KMS-11 (cell line): ENCODE data around the gene LENG8.

Experiments
- H2AFZ ChIP-seq: fragments of 200-600 bp; sonication (generic); 2 replicates; pipeline ENCODE4 v1.6.1; 2016; ENCODE audit warnings: antibody characterized with exemption, mixed run types, low read depth
- H3K27ac ChIP-seq: fragments of 200-600 bp; sonication (generic); 2 replicates; pipeline ENCODE4 v1.6.1; 2016; ENCODE audit warnings: mild to moderate bottlenecking, mixed run types
- H3K27me3 ChIP-seq: fragments of 200-600 bp; sonication (generic); 2 replicates; pipeline ENCODE4 v1.6.1; 2017; ENCODE audit warnings: mild to moderate bottlenecking, low read depth, mixed run types, moderate library complexity; ENCODE audit not compliant: insufficient read depth
- H3K36me3 ChIP-seq: fragments of 200-600 bp; sonication (generic); 2 replicates; pipeline ENCODE4 v1.6.1; 2017; ENCODE audit warnings: mild to moderate bottlenecking, mixed run types; ENCODE audit not compliant: insufficient read depth
- H3K4me1 ChIP-seq: fragments of 200-600 bp; sonication (generic); 2 replicates; pipeline ENCODE4 v1.6.1; 2016; ENCODE audit warnings: mild to moderate bottlenecking, low read depth, mixed run types; ENCODE audit not compliant: poor library complexity, severe bottlenecking
- H3K4me2 ChIP-seq: fragments of 200-600 bp; sonication (generic); 2 replicates; pipeline ENCODE4 v1.7.0; 2016; ENCODE audit warnings: mild to moderate bottlenecking, mixed run types
- H3K4me3 ChIP-seq: fragments of 200-600 bp; sonication (generic); IDR thresholded peaks from 2 replicates; pipeline ENCODE4 v1.6.1; 2017; ENCODE audit warnings: low read depth, low read length, mixed read lengths; ENCODE audit not compliant: insufficient read depth
- H3K79me2 ChIP-seq: fragments of 200-600 bp; sonication (generic); 2 replicates; pipeline ENCODE4 v1.6.1; 2016; ENCODE audit warnings: low read depth, mixed run types; ENCODE audit not compliant: insufficient read depth
- H3K9ac ChIP-seq: fragments of 200-600 bp; sonication (generic); 2 replicates; pipeline ENCODE4 v1.6.1; 2016; ENCODE audit warnings: mild to moderate bottlenecking, mixed run types
- H4K20me1 ChIP-seq: fragments of 200-600 bp; sonication (generic); 2 replicates; pipeline ENCODE4 v1.6.1; 2016; ENCODE audit warnings: mild to moderate bottlenecking, mixed run types; ENCODE audit not compliant: insufficient read depth
- TF ChIP-seq, protein P1 (sequence below): fragments of 200-600 bp; sonication (generic); conservative IDR thresholded peaks from 2 replicates; pipeline ENCODE4 v1.6.1; 2017; ENCODE audit warnings: low read depth, mild to moderate bottlenecking, antibody characterized with exemption, low read length, moderate library complexity, mixed read lengths

LENG8 gene

DNA sequence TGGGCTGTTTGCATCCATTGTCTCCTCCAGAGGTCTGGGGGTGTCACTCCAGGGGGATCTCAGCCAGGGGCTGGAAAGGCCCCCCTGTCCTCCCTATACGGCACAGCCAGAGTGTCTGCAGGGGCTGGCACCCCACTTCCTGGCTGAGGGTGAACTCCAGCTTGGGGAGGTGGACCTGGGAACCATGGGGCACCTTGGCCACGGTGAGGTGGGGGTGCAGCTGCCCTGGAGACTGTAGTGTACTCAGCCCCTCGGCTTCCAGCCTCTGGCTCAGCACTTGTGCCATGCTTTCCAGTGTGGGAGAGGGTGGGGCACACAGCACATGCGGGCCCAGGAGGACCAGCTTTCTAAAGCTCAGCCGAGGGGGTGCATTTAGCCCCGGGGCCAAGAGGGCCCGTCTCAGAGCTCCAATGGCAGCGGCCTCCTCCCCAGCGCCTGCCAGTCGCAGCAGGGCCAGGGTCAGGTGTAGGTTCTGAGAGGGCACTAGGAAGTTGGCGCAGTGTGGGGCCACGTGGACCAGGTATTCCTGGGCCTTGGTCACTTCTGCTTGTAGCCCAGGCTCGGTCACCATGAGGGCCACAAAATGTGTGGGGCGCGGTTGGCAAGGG is 13.2 kb downstream of the LENG8 start:
- Histone ChIP-seq H4K20me1 (no peaks in the 10 kb centered on the region), H3K4me2 (peak overlapping the region; percentile 97), H3K4me1 (peaks cover 7% of the 10 kb centered on the region), H3K4me3 (no peak overlapping the region), H3K27ac (peak overlapping the region; percentile 95), H2AFZ (no peak overlapping the region), H3K27me3 (peaks cover 4% of the 10 kb centered on the region; the same call in 1 of the 2 replicates), H3K79me2 (peaks cover 42% of the 10 kb centered on the region; the same call in 1 of the 2 replicates), H3K9ac (peak overlapping the region; percentile 94), H3K36me3 (peaks cover 9% of the 10 kb centered on the region; the same call in 1 of the 2 replicates)
- TF ChIP-seq, protein P1, sequence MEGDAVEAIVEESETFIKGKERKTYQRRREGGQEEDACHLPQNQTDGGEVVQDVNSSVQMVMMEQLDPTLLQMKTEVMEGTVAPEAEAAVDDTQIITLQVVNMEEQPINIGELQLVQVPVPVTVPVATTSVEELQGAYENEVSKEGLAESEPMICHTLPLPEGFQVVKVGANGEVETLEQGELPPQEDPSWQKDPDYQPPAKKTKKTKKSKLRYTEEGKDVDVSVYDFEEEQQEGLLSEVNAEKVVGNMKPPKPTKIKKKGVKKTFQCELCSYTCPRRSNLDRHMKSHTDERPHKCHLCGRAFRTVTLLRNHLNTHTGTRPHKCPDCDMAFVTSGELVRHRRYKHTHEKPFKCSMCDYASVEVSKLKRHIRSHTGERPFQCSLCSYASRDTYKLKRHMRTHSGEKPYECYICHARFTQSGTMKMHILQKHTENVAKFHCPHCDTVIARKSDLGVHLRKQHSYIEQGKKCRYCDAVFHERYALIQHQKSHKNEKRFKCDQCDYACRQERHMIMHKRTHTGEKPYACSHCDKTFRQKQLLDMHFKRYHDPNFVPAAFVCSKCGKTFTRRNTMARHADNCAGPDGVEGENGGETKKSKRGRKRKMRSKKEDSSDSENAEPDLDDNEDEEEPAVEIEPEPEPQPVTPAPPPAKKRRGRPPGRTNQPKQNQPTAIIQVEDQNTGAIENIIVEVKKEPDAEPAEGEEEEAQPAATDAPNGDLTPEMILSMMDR = no peak

DNA sequence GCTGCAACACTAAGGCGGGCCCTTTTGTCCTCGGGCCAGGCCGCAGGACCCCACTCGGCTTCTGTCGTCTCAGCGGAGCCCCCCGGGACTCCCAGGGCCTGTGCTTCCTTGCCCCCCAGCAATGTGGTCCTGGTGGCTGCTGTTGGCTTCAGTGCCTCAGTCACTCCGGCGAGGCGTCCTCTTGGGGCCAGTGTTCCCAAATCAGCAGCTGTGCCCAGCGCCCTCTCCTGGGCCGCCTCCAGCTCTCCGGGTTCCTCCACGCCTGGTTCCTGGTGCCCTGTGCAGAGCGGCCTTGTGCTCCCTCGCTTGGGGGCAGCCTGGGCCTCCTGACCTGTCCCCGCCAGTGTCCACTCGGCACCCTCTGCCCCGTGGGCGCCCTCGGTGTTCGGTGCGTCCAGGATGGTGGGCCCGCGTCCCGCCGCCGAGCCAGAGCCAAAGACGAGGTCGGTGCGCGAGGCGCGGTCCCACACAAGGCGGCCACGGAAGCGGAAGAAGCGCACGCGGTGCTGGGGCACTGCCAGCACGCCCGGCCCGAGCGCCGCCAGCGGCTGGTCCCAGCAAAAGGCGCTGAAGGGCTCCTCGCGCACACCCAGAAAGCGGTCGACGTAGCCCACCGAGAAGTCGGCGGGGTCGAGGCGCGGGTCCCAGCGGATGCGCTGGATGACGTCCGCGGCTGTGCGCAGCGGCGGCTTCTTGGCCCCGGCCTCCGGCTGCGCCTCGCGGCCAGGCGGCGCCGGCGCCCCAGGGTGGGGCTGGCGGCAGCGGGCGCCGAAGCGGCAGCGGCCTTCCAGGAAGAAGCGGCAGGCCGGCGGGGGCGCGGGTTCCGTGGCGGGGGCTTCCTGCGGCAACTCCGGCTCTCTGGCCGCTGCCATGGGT is 13.9 kb downstream of the LENG8 start:
- Histone ChIP-seq H3K27me3 (peaks cover 11% of the 10 kb centered on the region), H3K9ac (peak overlapping the region; percentile 94), H3K4me1 (peaks cover 7% of the 10 kb centered on the region), H4K20me1 (no peaks in the 10 kb centered on the region), H3K4me3 (no peak overlapping the region), H3K4me2 (peak overlapping the region; percentile 97), H3K36me3 (peaks cover 5% of the 10 kb centered on the region; the same call in 1 of the 2 replicates), H2AFZ (peak overlapping the region; percentile 34), H3K79me2 (peaks cover 36% of the 10 kb centered on the region; the same call in 1 of the 2 replicates), H3K27ac (peak overlapping the region; percentile 95)
- TF ChIP-seq, protein P1 = peak; percentile 37

DNA sequence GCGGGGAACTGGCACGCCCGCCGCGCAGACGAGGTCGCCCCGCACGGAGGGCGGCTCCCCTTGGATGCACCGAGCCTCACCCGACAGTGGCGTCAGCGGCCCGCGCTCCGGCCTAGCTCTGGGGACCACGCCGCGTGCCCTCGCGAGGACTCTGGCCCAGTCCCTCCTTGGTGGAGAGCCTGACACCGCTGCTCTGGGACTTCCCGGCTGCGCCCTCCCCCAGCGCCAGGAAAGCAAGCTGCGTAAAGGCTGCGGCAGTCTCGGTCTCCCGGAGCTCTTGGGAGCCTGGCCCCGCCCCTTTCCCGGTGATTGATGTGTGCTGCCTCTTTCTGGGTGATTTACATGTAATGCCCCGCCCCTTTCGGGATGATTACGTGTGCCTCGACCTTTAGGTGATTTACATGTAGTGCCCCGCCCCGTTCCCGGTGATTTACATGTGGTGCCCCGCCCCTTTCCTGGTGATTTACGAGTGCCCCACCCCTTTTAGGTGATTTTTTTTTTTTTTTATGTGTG is 14.6 kb downstream of the LENG8 start, which contains the start of gene LENG9:
LENG9 (minus strand) TSS at position 248 of the 513 bp plus-strand sequence. CDS start 252 bp downstream, outside the sequence.
- peak within 1 kb of the TSS; percentile 95 for H3K27ac ChIP-seq
- TF ChIP-seq, protein P1 = no peak
- H3K79me2 ChIP-seq = peaks cover 32% of the 10 kb centered on the region; the same call in 1 of the 2 replicates
- H3K4me2 ChIP-seq = peak within 1 kb of the TSS; percentile 97
- H3K9ac ChIP-seq = peak within 1 kb of the TSS; percentile 94
- peak within 1 kb of the TSS; percentile 84 for H2AFZ ChIP-seq
- H4K20me1 ChIP-seq = no peaks in the 10 kb centered on the region
- H3K36me3 ChIP-seq = peaks cover 5% of the 10 kb centered on the region; the same call in 1 of the 2 replicates
- peaks cover 7% of the 10 kb centered on the region for H3K4me1 ChIP-seq
- peaks cover 18% of the 10 kb centered on the region for H3K27me3 ChIP-seq
- H3K4me3 ChIP-seq = no peak within 1 kb of the TSS

DNA sequence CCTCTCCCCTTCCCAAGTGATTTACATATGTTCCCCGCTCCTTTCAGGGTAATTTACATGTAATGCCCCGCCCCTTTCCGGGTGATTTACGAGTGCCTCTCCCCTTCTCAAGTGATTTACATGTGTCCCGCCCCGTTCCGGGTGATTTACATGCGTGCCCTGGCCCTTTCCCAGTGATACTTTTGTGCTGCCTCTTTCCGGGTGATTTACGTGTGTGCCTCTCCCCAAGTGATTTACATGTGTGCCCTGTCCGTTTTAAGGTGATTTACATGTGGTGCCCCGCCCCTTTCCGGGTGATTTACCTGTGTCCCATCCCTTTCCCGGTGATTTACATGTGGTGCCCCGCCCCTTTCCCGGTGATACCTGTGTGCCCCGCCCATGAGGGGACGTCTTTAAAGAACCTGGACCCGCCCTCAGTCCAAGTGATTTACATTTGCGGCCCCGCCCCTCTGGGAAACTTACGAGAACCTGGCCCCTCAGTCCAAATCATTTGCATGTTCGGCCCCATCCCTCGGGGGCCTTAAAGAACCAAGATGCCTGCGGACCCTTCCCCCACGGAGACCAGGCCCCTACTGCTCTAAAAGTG is 15.1 kb downstream of the LENG8 start:
- Histone ChIP-seq H3K79me2 (peaks cover 27% of the 10 kb centered on the region; the same call in 1 of the 2 replicates), H3K4me1 (peaks cover 7% of the 10 kb centered on the region), H3K9ac (no peak overlapping the region; the same call in 1 of the 2 replicates), H3K27ac (peak overlapping the region; percentile 95), H2AFZ (peak overlapping the region; percentile 84), H3K36me3 (no peaks in the 10 kb centered on the region), H3K4me2 (peak overlapping the region; percentile 82; the same call in 1 of the 2 replicates), H4K20me1 (no peaks in the 10 kb centered on the region), H3K4me3 (no peak overlapping the region), H3K27me3 (peaks cover 23% of the 10 kb centered on the region)
- TF ChIP-seq, protein P1 = no peak
